IMR-90 (cell line): ENCODE measurements around the gene PRRC2A. TPM values are rescaled to one million over a fixed set of nuclear protein-coding genes. Genes with fewer than 3 reads are reported as not detected.

Source experiments
- ATAC-seq: fragments of 200-7000 bp; cut with Tn5 transposase; 2 replicates; pipeline ENCODE4 v1.9.1; 2020; ENCODE audit warnings: low read depth, mild to moderate bottlenecking, moderate library complexity
- BruUV-seq: library from RNA; stranded (reverse); fragments of 400-500 nt; replicated peaks from 2 replicates; lab custom pipeline; 2021; lab: Mats Ljungman, UMichigan
- CTCF ChIA-PET: fragments of 300-600 bp; formaldehyde crosslinking; extraction: SDS; loops from one replicate; lab custom pipeline; 2021; ENCODE audit warnings: antibody characterized with exemption; lab: Yijun Ruan, JAX
- POLR2A ChIA-PET: fragments of 300-600 bp; sonication (Branson Sonifier 250); formaldehyde crosslinking; loops from one replicate; lab custom pipeline; 2022; ENCODE audit warnings: antibody characterized with exemption; ENCODE audit not compliant: unreplicated experiment; lab: Charles Lee
- DNase-seq: peaks from one replicate; pipeline ENCODE4 v3.0.0; 2013
- H2AFZ ChIP-seq: replicated peaks from 2 replicates; pipeline ENCODE3; 2013; ENCODE audit warnings: low read length, mild to moderate bottlenecking; ENCODE audit not compliant: poor library complexity
- H2AK5ac ChIP-seq: 2 replicates; pipeline ENCODE4 v1.6.1; 2013; ENCODE audit warnings: low read depth, low read length, inconsistent platforms
- H2AK9ac ChIP-seq: replicated peaks from 2 replicates; pipeline ENCODE3; 2013; ENCODE audit warnings: mild to moderate bottlenecking, low read depth, low read length, moderate library complexity; ENCODE audit not compliant: poor library complexity
- H2BK120ac ChIP-seq: 2 replicates; pipeline ENCODE4 v1.6.1; 2013; ENCODE audit warnings: low read depth, low read length, inconsistent platforms
- H2BK15ac ChIP-seq: 3 replicates; pipeline ENCODE4 v1.6.1; 2013; ENCODE audit warnings: low read depth, low read length, inconsistent platforms
- H2BK20ac ChIP-seq: 2 replicates; pipeline ENCODE4 v1.6.1; 2013; ENCODE audit warnings: low read depth, mild to moderate bottlenecking, inconsistent platforms, low read length, moderate library complexity
- H2BK5ac ChIP-seq: 2 replicates; pipeline ENCODE4 v1.6.1; 2013; ENCODE audit warnings: mild to moderate bottlenecking, low read depth, low read length, inconsistent platforms; ENCODE audit not compliant: poor library complexity, severe bottlenecking
- H3K14ac ChIP-seq: replicated peaks from 2 replicates; pipeline ENCODE4 v1.6.1; 2013; ENCODE audit warnings: low read depth, low read length, inconsistent platforms
- H3K18ac ChIP-seq: 2 replicates; pipeline ENCODE4 v1.6.1; 2013; ENCODE audit warnings: low read depth, low read length, control low read depth
- H3K23ac ChIP-seq: 2 replicates; pipeline ENCODE4 v1.6.1; 2013; ENCODE audit warnings: low read depth, low read length, inconsistent platforms
- H3K27ac ChIP-seq: 2 replicates; pipeline ENCODE4 v1.5.1; 2013; ENCODE audit warnings: mild to moderate bottlenecking, control low read depth, low read length; ENCODE audit not compliant: insufficient read depth
- H3K27me3 ChIP-seq: 2 replicates; pipeline ENCODE4 v1.6.1; 2013; ENCODE audit warnings: low read length; ENCODE audit not compliant: control insufficient read depth, insufficient read depth
- H3K36me3 ChIP-seq: 2 replicates; pipeline ENCODE4 v1.6.1; 2013; ENCODE audit warnings: low read length, mixed read lengths; ENCODE audit not compliant: control insufficient read depth, insufficient read depth
- H3K4ac ChIP-seq: 2 replicates; pipeline ENCODE4 v1.6.1; 2013; ENCODE audit warnings: low read depth, low read length, inconsistent platforms
- H3K4me1 ChIP-seq: 2 replicates; pipeline ENCODE4 v1.6.1; 2013; ENCODE audit warnings: low read length, mixed read lengths; ENCODE audit not compliant: control insufficient read depth, insufficient read depth
- H3K4me2 ChIP-seq: 2 replicates; pipeline ENCODE4 v1.6.1; 2013; ENCODE audit warnings: low read depth, mild to moderate bottlenecking, control low read depth, low read length, moderate library complexity
- H3K4me3 ChIP-seq: 2 replicates; pipeline ENCODE4 v1.5.1; 2013; ENCODE audit warnings: low read depth, mild to moderate bottlenecking, control low read depth, low read length, moderate library complexity; ENCODE audit not compliant: insufficient read depth
- H3K56ac ChIP-seq: 2 replicates; pipeline ENCODE4 v1.6.1; 2013; ENCODE audit warnings: low read length, inconsistent platforms; ENCODE audit not compliant: insufficient read depth; ENCODE audit errors: extremely low read depth
- H3K79me1 ChIP-seq, 2 experiments: 2 replicates each; pipeline ENCODE4 v1.6.1; 2013; ENCODE audit warnings: low read length in 2 of 2, inconsistent platforms in 1 of 2, low read depth in 1 of 2
- H3K9ac ChIP-seq: 2 replicates; pipeline ENCODE4 v1.6.1; 2013; ENCODE audit warnings: low read depth, low read length, control low read depth
- H3K9me1 ChIP-seq: 2 replicates; pipeline ENCODE4 v1.6.1; 2013; ENCODE audit warnings: low read length, inconsistent platforms; ENCODE audit not compliant: insufficient read depth
- H3K9me3 ChIP-seq: 2 replicates; pipeline ENCODE4 v1.6.1; 2013; ENCODE audit warnings: low read length; ENCODE audit not compliant: control insufficient read depth, insufficient read depth
- H4K20me1 ChIP-seq: 2 replicates; pipeline ENCODE4 v1.6.1; 2013; ENCODE audit warnings: low read length, inconsistent platforms; ENCODE audit not compliant: insufficient read depth
- H4K5ac ChIP-seq: 2 replicates; pipeline ENCODE4 v1.6.1; 2013; ENCODE audit warnings: mild to moderate bottlenecking, low read depth, low read length, control low read depth
- H4K8ac ChIP-seq, 2 experiments: 2 replicates each; pipeline ENCODE4 v1.6.1; 2013; ENCODE audit warnings: low read depth in 2 of 2, low read length in 2 of 2, control low read depth in 1 of 2, inconsistent platforms in 1 of 2
- H4K91ac ChIP-seq: 2 replicates; pipeline ENCODE4 v1.6.1; 2013; ENCODE audit warnings: low read depth, low read length, inconsistent platforms; ENCODE audit not compliant: insufficient read depth
- CHD1 ChIP-seq: IDR thresholded peaks from 2 replicates; pipeline ENCODE4 v1.6.1; 2012; ENCODE audit warnings: low read depth, low read length, improper control_type of control experiment
- MAFK ChIP-seq: IDR thresholded peaks from 2 replicates; pipeline ENCODE4 v1.6.1; 2012; ENCODE audit warnings: low read depth, low read length, improper control_type of control experiment
- POLR2A ChIP-seq: IDR thresholded peaks from 2 replicates; pipeline ENCODE4 v1.6.1; 2012; ENCODE audit warnings: mild to moderate bottlenecking, low read depth, low read length
- RCOR1 ChIP-seq: IDR thresholded peaks from 2 replicates; pipeline ENCODE4 v1.6.1; 2012; ENCODE audit warnings: mild to moderate bottlenecking, low read length, improper control_type of control experiment; ENCODE audit not compliant: insufficient replicate concordance
- SMC3 ChIP-seq: fragments of 150-350 bp; IDR thresholded peaks from 2 replicates; pipeline ENCODE4 v1.6.1; 2016; ENCODE audit warnings: low read depth, mild to moderate bottlenecking, antibody characterized with exemption, low read length, moderate library complexity
- WGBS, 2 experiments: methylation state at CpG; one replicate each; pipeline versions ENCODE4 v1.1.5 to v1.1.7; 2013; ENCODE audit warnings: missing lambda C conversion rate in 2 of 2; ENCODE audit not compliant: insufficient read length in 1 of 2; ENCODE audit errors: extremely low coverage in 2 of 2; 5-methylcytosine and 5-hydroxymethylcytosine counted together
- dilution Hi-C: fragments of 300-500 bp; cut with HindIII; formaldehyde crosslinking; loops from one replicate; pipeline ENCODE4 v1.14.3; 2018; ENCODE audit warnings: low sequenced_read_pairs; ENCODE audit not compliant: unreplicated experiment
- in situ Hi-C: fragments of 300-500 bp; cut with MboI; formaldehyde crosslinking; loops from 3 replicates; pipeline ENCODE4 v1.14.3; 2019; ENCODE audit warnings: low sequenced_read_pairs, inconsistent platforms, mixed read lengths
- intact Hi-C: fragments of 100-400 bp; cut with micrococcal nuclease; formaldehyde crosslinking; loops from 2 replicates; pipeline ENCODE4 v1.10.0; 2022
- polyA plus RNA-seq, 3 experiments: library from polyadenylated mRNA; depleted of rRNA; stranded (reverse); fragments of >200 nt; gene quantifications; 2 replicates each; pipeline ENCODE4 v1.2.3, GENCODE V29; 2012; ENCODE audit warnings: low replicate concordance in 1 of 3
- total RNA-seq: library from RNA; depleted of rRNA; stranded (reverse); fragments of >200 nt; gene quantifications from 2 replicates; pipeline ENCODE4 v1.2.3, GENCODE V29; 2012

PRRC2A gene
- total and polyA plus RNA-seq, 2 of the 4 experiments (the other 2 are of a cell fraction), result 7.7 to 88.6 TPM

- no peak for TF ChIP-seq RCOR1
- TF ChIP-seq MAFK, result peak; percentile 61
- no peak for TF ChIP-seq SMC3
These were observed 520 bp upstream of the PRRC2A start (continued) for GRCh38 chr6:31619805-31620585.

- Histone ChIP-seq H2BK15ac (peak overlapping the region; percentile 66; the same call in 2 of the 3 replicates), H3K56ac (peak overlapping the region; percentile 97), H4K20me1 (peaks cover 46% of the 10 kb centered on the region), H3K9ac (peak overlapping the region; percentile 100), H2AK5ac (peak overlapping the region; percentile 97), H3K23ac (peak overlapping the region; percentile 99), H2AK9ac (peak overlapping the region; percentile 100), H3K27me3 (no peaks in the 10 kb centered on the region), H3K4me2 (peak overlapping the region; percentile 98), H3K4ac (peak overlapping the region; percentile 98), H3K4me1 (no peaks in the 10 kb centered on the region), H3K4me3 (peak overlapping the region; percentile 81), H4K8ac (peak overlapping the region; percentile 99), H3K18ac (peak overlapping the region; percentile 78), H3K79me1 (peaks cover 12 to 44% of the 10 kb centered on the region in 2 experiments), H2AFZ (peak overlapping the region; percentile 92), H3K9me1 (peaks cover 6% of the 10 kb centered on the region), H3K36me3 (peaks cover 35% of the 10 kb centered on the region), H3K27ac (peak overlapping the region; percentile 99), H3K9me3 (no peaks in the 10 kb centered on the region), H4K91ac (peak overlapping the region; percentile 98), H3K14ac (peak overlapping the region; percentile 100), H2BK120ac (peak overlapping the region; percentile 77), H4K5ac (peak overlapping the region; percentile 79), H2BK5ac (peak overlapping the region; percentile 98), H2BK20ac (no peak overlapping the region)
- TSS peak; percentile 77 for BruUV-seq
- intact Hi-C loops, result no loop called here
- no peak for ATAC-seq
- in situ Hi-C loops, result no loop called here
- TF ChIP-seq POLR2A, result no peak
- no peak for TF ChIP-seq CHD1
- no peak for DNase-seq
- WGBS, 2 experiments, result 1% methylated on average over 10 of the region's 15 CpGs; no CpG with 5 or more reads in 1 of the 2 experiments
- POLR2A ChIA-PET, result interaction anchor here (0.6 kb wide), 1 partner anchor 243 kb away, joined by 3 read pairs; no protein-coding TSS in a partner anchor
- dilution Hi-C loops, result no loop called here
- CTCF ChIA-PET, result interaction anchor here (1.3 kb wide), 1 partner anchor 16 kb away, joined by 4 read pairs; no protein-coding TSS in a partner anchor
These were observed 915 bp downstream of the PRRC2A start for GRCh38 chr6:31621320-31621939.
